ENCODE results near the gene SIK1.

Gene SIK1

DNA sequence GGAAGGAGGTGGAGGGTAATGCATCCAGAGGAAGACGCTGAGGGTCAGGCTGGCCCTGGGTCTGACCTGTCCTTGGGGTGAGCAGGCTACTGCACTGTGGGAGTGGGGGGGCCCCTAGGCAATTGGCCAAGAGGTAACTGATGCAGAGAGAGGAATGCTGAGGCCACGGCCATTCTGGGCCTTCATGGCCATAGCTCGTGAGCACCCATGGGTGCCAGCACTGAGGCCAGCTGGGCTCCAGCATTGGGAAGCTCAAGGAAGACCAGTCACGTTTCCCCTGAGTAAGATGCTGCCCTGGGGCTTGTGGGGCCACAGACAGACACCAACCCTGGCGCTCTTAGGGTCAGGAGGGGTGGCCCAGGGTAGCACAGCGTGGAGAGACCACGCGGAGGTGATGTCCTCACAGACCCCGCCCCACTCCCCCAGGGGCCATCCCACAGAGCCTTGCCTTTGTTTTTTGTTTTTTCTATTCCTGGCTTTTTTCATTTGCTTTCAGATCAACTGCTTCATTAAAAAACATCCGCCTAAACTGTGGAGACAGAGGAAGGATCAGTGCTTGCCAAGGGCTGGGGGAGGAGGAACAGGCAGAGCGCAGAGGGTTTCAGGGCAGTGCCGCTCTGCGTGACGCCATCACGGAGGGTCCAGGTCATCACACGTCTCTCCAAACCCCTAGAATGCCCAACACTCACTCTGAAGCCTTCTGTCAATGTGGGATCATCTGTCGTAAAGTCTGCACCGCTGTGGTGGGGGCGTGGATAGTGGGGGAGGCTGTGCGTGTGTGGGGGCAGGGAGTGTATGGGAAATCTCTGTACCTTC, 61.1 kb downstream of the SIK1 start:
- H3K4me3 ChIP-seq (ENCODE audit: low read depth, low read length) = no peak overlapping the region
- TF ChIP-seq, protein P1, sequence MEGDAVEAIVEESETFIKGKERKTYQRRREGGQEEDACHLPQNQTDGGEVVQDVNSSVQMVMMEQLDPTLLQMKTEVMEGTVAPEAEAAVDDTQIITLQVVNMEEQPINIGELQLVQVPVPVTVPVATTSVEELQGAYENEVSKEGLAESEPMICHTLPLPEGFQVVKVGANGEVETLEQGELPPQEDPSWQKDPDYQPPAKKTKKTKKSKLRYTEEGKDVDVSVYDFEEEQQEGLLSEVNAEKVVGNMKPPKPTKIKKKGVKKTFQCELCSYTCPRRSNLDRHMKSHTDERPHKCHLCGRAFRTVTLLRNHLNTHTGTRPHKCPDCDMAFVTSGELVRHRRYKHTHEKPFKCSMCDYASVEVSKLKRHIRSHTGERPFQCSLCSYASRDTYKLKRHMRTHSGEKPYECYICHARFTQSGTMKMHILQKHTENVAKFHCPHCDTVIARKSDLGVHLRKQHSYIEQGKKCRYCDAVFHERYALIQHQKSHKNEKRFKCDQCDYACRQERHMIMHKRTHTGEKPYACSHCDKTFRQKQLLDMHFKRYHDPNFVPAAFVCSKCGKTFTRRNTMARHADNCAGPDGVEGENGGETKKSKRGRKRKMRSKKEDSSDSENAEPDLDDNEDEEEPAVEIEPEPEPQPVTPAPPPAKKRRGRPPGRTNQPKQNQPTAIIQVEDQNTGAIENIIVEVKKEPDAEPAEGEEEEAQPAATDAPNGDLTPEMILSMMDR (conservative IDR thresholded peaks at IDR 0.05; ENCODE audit: low read depth, low read length) = no peak

DNA sequence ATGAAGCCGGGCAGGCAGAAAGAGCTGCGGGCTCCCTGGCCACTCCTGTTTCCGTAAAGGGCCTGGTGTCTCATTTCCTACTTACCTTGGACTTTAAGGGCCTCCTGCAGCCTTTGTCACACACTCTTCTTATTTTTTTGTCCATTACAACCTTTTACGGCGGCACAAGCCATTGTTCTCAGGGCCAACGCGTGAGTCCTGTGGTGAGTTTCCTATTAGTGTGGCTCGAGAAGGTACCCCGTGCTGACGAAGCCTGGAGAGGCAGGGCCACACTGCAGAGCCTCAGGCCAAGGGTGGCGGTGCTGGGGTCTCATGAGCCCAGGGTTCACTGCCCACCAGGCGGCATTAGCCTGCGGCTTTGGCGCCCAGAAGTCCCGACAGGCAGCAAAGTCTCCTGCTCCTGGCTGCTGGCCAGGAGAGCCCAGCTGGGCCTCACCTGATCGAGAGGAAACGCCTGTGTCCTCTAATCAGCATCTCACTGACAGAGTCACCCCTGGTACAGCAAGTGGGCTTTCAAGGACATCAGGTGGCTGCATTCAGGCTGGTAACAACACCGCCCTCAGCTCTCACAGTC, 62.0 kb downstream of the SIK1 start:
- DNase-seq (ENCODE audit: low read depth) = no peak
- H3K4me3 ChIP-seq (ENCODE audit: low read depth, low read length) = no peak overlapping the region
- TF ChIP-seq, protein P1 (conservative IDR thresholded peaks at IDR 0.05; ENCODE audit: low read depth, low read length) = no peak

More for the DNA sequence above, 61.1 kb downstream of the SIK1 start:
- no peak for DNase-seq (ENCODE audit: low read depth)
